GM23338 (cell line): ENCODE measurements around the gene KLHL6.

Experiments used
- CREB1 ChIP-seq: fragments of 250-450 bp; sonication (Bioruptor Pico); IDR thresholded peaks from 2 replicates; pipeline ENCODE4 v1.5.0; 2020; ENCODE audit warnings: low read depth, mild to moderate bottlenecking, moderate library complexity
- EZH2 ChIP-seq: fragments of 200-600 bp; sonication (generic); IDR thresholded peaks from one replicate; pipeline ENCODE4 v1.8.0; 2017; ENCODE audit warnings: antibody characterized with exemption, mild to moderate bottlenecking, low read depth; ENCODE audit not compliant: unreplicated experiment
- EZH2phosphoT487 ChIP-seq: fragments of 200-600 bp; sonication (generic); IDR thresholded peaks from one replicate; pipeline ENCODE4 v1.8.1; 2018; ENCODE audit warnings: antibody characterized with exemption; ENCODE audit not compliant: unreplicated experiment
- JUNB ChIP-seq: IDR thresholded peaks from one replicate; pipeline ENCODE4 v1.6.1; 2016; ENCODE audit warnings: antibody characterized with exemption; ENCODE audit not compliant: unreplicated experiment
- NANOG ChIP-seq: IDR thresholded peaks from 2 replicates; pipeline ENCODE4 v1.6.1; 2016; ENCODE audit warnings: antibody characterized with exemption, borderline replicate concordance
- POLR2AphosphoS5 ChIP-seq: IDR thresholded peaks from 2 replicates; pipeline ENCODE4 v1.6.1; 2016; ENCODE audit warnings: antibody characterized with exemption, low read depth
- STAT1 ChIP-seq: IDR thresholded peaks from one replicate; pipeline ENCODE4 v1.6.1; 2016; ENCODE audit warnings: antibody characterized with exemption; ENCODE audit not compliant: unreplicated experiment
- ZNF114 ChIP-seq: fragments of 250-450 bp; sonication (Bioruptor Pico); IDR thresholded peaks from 2 replicates; pipeline ENCODE4 v1.5.0; 2020; ENCODE audit warnings: mild to moderate bottlenecking, moderate library complexity
- ZNF331 ChIP-seq: fragments of 250-450 bp; sonication (Bioruptor Pico); IDR thresholded peaks from 2 replicates; pipeline ENCODE4 v1.5.0; 2020; ENCODE audit warnings: low read depth, mild to moderate bottlenecking, moderate library complexity
- TF ChIP-seq, protein P1 (sequence below), 2 experiments: fragments of 200-600 bp in 1 of 2; sonication (generic) in 1 of 2; conservative IDR thresholded peaks; 2 replicates each; pipeline versions ENCODE4 v1.5.1 to v1.6.1; 2016 to 2017; ENCODE audit warnings: antibody characterized with exemption in 2 of 2, low read depth in 2 of 2, mild to moderate bottlenecking in 2 of 2, moderate library complexity in 1 of 2
- TF ChIP-seq, protein P2 (sequence below): IDR thresholded peaks from one replicate; pipeline ENCODE4 v1.6.1; 2018; ENCODE audit warnings: antibody characterized with exemption; ENCODE audit not compliant: unreplicated experiment
- TF ChIP-seq, protein P3 (sequence below): IDR thresholded peaks from 2 replicates; pipeline ENCODE4 v1.6.1; 2016; ENCODE audit warnings: antibody characterized with exemption

DNA sequence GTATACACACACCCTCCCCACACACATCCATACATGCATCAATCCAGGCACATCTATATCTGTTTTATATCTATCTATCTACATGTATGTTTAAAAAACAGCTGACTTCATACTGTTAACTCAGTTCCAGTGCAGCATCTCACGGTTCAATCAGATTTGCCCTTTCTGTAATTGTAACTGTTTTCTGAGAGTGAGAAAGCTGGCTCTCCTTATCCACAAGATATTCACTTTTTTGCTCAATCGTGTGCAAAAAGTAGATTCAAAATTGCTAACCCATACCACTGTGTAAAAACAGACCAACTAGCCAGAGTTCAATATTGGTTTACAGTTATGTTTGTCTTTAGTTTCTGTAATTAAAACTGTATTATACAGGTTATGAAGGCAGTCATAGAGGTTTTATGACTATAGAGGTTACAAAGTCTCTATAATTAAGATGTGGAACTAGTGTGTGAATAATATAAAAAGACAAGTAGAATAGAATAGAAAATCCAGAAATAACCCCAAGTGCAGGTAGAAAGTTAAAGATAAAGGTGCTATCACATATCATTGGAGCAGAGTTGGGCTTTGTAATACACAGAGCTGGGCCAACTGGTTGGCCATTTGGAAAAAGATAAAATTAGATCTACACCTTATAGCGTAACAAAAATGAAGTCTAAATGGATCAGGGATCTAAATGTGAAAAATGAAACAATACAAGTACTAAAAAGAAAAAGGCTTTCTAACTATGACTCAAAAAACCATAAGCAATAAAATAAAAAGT, 107.0 kb downstream of the KLHL6 start:
- TF ChIP-seq, protein P1, sequence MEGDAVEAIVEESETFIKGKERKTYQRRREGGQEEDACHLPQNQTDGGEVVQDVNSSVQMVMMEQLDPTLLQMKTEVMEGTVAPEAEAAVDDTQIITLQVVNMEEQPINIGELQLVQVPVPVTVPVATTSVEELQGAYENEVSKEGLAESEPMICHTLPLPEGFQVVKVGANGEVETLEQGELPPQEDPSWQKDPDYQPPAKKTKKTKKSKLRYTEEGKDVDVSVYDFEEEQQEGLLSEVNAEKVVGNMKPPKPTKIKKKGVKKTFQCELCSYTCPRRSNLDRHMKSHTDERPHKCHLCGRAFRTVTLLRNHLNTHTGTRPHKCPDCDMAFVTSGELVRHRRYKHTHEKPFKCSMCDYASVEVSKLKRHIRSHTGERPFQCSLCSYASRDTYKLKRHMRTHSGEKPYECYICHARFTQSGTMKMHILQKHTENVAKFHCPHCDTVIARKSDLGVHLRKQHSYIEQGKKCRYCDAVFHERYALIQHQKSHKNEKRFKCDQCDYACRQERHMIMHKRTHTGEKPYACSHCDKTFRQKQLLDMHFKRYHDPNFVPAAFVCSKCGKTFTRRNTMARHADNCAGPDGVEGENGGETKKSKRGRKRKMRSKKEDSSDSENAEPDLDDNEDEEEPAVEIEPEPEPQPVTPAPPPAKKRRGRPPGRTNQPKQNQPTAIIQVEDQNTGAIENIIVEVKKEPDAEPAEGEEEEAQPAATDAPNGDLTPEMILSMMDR (conservative IDR thresholded peaks at IDR 0.05; ENCODE audit: low read depth in 2 of 2): no peak
- no peak for TF ChIP-seq EZH2
- TF ChIP-seq, protein P2, sequence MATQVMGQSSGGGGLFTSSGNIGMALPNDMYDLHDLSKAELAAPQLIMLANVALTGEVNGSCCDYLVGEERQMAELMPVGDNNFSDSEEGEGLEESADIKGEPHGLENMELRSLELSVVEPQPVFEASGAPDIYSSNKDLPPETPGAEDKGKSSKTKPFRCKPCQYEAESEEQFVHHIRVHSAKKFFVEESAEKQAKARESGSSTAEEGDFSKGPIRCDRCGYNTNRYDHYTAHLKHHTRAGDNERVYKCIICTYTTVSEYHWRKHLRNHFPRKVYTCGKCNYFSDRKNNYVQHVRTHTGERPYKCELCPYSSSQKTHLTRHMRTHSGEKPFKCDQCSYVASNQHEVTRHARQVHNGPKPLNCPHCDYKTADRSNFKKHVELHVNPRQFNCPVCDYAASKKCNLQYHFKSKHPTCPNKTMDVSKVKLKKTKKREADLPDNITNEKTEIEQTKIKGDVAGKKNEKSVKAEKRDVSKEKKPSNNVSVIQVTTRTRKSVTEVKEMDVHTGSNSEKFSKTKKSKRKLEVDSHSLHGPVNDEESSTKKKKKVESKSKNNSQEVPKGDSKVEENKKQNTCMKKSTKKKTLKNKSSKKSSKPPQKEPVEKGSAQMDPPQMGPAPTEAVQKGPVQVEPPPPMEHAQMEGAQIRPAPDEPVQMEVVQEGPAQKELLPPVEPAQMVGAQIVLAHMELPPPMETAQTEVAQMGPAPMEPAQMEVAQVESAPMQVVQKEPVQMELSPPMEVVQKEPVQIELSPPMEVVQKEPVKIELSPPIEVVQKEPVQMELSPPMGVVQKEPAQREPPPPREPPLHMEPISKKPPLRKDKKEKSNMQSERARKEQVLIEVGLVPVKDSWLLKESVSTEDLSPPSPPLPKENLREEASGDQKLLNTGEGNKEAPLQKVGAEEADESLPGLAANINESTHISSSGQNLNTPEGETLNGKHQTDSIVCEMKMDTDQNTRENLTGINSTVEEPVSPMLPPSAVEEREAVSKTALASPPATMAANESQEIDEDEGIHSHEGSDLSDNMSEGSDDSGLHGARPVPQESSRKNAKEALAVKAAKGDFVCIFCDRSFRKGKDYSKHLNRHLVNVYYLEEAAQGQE: no peak
- TF ChIP-seq CREB1 (CRISPR knock-in tag): no peak
- TF ChIP-seq POLR2AphosphoS5: no peak
- TF ChIP-seq EZH2phosphoT487: no peak
- TF ChIP-seq, protein P3, sequence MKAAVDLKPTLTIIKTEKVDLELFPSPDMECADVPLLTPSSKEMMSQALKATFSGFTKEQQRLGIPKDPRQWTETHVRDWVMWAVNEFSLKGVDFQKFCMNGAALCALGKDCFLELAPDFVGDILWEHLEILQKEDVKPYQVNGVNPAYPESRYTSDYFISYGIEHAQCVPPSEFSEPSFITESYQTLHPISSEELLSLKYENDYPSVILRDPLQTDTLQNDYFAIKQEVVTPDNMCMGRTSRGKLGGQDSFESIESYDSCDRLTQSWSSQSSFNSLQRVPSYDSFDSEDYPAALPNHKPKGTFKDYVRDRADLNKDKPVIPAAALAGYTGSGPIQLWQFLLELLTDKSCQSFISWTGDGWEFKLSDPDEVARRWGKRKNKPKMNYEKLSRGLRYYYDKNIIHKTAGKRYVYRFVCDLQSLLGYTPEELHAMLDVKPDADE: no peak
- no peak for TF ChIP-seq JUNB
- no peak for TF ChIP-seq STAT1
- no peak for TF ChIP-seq ZNF331 (CRISPR knock-in tag)
- no peak for TF ChIP-seq NANOG
- no peak for TF ChIP-seq ZNF114 (CRISPR knock-in tag)
